HL-60/S4 treated with phorbol 12-myristate 13-acetate at 8.2 ng/mL for 4 days and 3 days (cell line): Measurements from ENCODE around the gene CLN6.
"Not testable (repeated sequence)": the region's sequence is repeated elsewhere in the genome, so short reads cannot be mapped to it uniquely, and the experiment has no call there.

Experiments used
- in situ Hi-C: fragments of 300-500 bp; cut with MboI; formaldehyde crosslinking; loops from 2 replicates; pipeline ENCODE4 v1.15.0; 2022; ENCODE audit warnings: low sequenced_read_pairs

The CLN6 gene

DNA sequence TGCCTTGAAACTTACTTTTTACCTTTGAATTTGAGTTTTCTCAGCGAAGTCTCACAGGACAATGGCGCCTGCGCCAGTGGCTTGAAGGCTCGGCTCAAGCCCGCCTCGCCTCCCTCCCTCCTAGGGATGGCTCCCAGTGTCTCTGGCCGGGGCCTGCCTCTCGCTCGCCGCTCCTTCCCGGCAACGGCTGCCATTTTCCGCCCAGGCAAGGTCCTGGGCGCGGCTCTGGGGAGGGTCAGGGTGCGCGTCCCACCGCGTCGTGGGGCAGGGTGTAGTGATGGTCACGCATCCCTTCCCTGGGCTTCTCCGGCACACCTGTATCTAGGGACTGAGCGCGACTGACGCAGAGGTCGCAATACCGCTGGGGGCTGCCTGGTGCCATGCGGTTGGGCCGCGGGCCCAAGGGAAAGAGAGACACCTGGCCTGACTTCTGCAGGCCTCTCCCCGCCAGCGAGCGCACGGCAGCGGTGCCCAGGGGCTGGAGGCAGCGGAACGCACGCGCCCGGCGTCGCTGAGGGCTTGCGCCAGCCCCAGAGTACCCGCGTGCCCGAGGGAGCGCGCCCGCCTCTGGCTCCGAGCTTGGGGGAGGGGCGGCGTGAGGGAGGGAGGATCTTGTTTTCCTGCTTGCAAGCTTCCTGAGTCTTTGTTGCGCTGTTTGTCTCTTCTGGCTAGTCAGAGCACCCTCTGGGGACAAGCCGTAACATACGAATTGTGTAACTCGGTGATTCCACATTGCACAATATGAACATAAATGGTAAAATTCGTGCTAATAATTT, 27.3 kb upstream of the CLN6 start:
- in situ Hi-C loops = no loop called here

GRCh38 chr15:68252925-68253534, 23.5 kb upstream of the CLN6 start:
- in situ Hi-C loops = no loop called here

GRCh38 chr15:68249058-68249713, 19.7 kb upstream of the CLN6 start:
- in situ Hi-C loops = no loop called here

DNA sequence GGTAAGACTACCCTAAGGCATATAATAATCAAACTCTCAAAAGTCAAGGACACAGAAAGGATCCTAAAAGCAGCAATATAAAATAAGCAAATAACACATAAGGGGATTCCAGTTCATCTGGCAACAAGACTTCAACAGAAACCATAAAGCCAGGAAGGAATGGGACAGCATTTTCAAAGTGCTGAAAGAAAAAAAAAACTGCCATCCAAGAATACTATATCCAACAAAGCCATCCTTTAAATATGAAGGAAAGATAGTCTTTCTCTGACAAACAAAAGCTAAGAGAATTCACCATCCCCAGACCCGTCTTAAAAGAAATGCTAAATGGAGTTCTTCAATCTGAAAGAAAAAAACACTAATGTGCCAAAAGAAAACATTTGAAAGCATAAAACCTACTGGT, 14.7 kb upstream of the CLN6 start:
- in situ Hi-C loops = no loop called here

- in situ Hi-C loops = no loop called here
Measured at GRCh38 chr15:68241088-68241935, 11.8 kb upstream of the CLN6 start.

DNA sequence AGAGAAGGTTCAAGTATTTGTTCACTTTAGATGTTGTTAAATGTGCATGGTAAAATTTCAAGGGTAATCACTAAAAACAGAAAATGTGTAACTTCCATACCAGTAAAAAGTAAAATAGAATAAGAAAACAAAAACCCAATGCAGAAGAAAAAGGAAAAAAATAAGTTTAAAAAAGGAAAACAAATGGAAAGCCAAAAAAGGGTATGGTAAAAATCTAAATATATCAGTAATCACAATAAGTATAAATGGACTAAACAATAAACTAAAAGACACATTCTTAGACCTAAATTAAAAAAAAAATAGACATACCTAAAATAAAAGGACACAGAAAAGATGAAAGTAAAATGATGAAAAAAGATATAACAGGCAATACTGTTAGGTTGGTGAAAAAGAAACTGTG, 9.5 kb upstream of the CLN6 start:
- in situ Hi-C loops = no loop called here

- in situ Hi-C loops = no loop called here
Measured at GRCh38 chr15:68235022-68235421, 5.5 kb upstream of the CLN6 start.

DNA sequence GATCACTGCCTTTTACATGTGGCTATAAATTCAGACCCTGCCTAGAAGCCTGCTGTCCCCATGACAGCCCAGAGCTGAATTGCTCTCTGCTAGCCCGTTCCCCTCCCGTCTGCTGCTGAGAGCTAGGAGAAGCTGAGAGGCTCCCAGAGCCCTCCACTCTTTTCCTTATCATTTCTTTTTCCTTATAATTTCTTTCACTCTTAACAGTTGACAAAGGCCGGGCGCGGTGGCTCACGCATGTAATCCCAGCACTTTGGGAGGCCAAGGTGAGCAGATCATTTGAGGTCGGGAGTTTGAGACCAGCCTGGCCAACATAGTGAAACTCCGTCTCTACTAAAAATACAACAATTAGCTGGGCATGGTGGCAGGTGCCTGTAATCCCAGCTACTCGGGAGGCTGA, 5.0 kb upstream of the CLN6 start:
- in situ Hi-C loops = not testable (repeated sequence)

DNA sequence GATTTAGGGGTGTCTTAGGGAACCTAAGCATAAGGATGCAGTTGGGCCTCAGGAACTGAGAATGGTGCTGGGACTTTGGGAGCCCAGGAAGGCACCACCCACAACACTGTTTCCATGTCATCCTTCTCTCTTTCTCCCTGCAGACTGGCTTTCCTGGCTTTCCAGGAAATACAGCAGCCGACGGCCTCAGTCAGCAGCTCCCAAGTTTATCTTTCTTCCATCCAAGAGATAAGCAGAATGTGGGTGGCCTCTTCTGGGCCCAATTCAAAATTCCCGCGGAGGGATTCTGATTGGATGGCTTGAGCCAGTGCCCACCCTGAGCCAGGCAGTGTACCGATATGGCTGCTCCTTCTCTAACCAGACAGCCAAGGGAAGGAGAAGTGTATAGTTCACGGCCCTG, 4.5 kb upstream of the CLN6 start:
- in situ Hi-C loops = no loop called here

GRCh38 chr15:68232937-68233336, 3.4 kb upstream of the CLN6 start:
- in situ Hi-C loops = no loop called here

DNA sequence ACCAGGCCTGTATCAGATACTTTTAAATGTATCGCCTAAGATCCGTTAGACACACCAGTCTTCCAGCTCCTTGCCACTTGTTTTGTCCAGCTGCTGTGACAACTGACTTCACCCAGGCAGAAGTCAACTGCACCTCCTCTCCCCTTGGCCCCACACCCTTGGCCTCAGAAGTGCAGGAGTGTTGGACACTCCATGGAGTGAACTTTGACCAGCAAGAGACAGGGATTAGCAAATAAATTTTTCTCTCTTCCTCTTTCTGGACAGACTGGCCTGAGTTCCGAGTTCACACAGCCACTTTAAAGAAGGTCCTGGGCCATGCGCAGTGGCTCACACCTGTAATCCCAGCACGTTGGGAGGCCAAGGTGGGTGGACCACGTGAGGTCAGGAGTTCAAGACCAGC, 2.9 kb upstream of the CLN6 start:
- in situ Hi-C loops = no loop called here

- in situ Hi-C loops = no loop called here
Measured at GRCh38 chr15:68231102-68231818, 1.7 kb upstream of the CLN6 start.

DNA sequence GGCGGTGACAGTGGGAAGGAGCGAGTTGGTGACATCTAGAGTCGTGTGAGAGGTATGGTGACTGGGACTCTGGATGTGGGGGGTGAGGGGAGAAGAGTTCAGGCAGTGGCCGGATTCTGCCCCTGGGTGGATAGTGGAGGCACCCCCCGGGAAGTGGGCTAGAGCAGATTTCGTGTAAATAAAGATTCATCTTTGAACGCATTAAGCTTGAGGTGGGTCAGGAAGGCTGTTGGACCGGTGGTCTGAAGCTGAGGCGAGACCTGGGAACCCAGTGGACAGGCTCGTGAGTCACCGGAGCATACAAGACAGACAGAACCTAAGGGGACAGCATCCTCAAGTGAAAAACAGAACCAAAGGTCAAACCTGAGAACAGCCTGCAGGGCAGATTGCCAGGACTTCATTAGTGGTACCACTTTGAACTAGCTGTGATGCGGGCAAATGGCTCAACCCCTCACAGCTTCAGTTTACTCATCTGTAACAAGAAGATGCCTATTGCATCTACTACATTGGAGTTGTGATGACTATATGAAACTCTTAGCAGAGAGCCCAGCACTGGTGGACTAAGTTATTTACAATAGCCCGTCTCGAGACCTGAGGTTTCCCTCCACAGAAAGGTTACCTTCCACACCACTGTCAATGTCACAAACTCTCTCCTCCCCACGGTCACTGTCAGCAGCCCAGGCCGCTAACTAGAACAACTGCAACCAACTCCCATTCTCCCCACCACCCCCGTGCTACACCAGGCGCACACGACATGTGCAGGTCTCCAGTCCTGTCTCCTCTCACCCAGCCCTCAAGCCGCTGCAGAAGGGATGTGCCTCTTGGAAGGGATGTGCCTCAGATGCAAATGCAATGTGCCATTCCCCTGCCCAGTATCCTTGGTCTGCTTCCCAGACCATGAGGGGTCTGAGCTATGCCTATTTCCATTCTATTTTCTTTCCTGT, 901 bp upstream of the CLN6 start:
- in situ Hi-C loops = no loop called here

DNA sequence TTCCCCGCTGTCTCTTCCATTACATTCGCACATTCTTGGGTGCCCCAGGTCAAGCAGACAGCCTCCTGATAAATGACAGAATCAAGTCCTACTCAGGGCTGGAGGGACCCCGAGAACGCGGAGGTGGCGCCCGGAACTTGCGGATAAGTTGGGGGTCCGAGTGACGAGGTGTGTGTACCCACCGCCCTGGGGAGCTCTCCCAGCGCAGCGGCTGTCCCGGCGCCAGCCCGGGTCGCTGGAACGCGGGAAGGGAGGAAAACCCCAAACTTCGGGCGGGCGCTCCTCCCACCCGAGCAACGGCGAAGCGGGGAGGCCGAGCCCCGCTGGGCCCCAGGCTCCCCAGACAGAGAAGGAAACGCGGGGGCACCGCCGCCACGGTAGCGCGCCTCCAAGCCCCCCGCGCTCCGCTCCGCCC, 550 bp downstream of the CLN6 start:
- in situ Hi-C loops = no loop called here

DNA sequence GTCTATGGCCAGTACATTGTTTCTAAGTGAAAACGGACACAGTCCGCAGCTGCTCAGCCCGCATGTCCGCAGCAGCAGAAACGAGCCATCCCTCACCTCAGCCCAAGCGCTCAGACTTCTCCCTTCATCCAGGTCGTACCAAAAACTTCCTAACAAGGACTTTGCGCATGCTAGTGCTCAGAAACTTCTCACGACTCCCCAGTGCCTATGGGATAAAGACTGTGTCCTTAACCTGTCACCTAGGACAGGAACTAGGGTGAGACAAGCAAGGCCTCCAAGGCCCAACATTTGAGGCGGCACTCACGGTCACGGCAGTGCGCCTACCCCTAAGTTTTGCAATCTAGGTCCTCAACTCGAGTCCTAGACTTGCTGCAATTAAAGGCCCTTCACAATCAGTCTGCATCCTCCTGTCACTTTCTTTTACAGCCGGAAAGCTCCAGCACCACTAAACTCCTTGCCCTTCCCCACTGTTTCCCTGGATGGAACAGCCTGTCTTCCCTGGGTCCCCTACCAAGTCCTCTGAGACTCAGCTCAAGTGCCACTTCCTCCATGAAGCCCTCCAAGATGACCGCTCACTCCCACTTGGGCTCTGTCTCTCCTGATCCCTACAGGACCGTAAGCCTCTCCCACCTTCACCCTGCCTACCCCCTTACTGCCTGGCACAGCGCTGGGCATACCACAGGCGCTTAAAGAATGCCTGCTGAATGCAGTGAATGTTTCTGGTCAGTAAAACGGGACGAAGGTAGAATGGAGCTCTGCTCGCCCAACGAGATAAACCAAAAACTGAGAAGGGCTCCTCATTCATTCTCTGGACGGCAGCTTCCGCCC, 1.2 kb downstream of the CLN6 start:
- in situ Hi-C loops = no loop called here

DNA sequence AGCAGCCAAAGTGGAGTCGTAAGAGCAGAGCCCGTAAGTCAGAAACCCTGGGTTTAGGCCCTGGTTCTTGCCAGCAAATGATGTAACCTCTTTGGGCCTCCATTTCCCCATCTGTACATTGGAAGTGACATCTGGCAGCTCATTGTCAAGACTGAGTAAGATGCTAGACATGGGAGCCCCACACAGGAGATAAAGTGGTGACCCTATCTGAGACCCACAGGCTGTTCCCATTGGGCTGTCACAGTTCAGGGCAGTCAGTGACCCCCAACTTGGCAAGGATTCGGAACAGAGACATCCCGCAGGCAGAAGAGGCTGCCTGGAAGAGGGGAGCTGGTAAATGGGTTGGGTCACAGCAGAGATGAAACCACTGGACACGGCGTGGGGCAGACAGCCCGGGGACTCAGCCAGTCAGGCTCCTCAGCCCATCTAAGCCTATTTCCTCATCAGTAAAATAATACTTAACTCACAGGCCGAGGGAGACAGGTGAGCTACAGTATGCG, 1.8 kb downstream of the CLN6 start:
- in situ Hi-C loops = no loop called here

DNA sequence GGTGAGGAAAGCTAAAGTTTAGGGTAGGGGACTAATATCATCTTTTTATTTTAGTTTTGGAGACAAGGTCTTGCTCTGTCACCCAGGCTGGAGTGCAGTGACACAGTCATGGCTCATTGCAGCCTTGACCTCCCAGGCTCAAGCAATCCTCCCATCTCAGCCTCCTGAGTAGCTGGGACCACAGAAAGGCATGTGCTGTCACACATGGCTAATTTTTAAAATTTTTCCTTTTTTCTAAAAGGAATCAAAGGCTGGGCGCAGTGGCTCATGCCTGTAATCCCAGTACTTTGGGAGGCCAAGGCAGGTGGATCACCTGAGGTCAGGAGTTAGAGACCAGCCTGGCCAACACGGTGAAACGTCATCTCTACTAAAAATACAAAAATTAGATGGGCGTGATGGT, 4.1 kb downstream of the CLN6 start:
- in situ Hi-C loops = not testable (repeated sequence)

DNA sequence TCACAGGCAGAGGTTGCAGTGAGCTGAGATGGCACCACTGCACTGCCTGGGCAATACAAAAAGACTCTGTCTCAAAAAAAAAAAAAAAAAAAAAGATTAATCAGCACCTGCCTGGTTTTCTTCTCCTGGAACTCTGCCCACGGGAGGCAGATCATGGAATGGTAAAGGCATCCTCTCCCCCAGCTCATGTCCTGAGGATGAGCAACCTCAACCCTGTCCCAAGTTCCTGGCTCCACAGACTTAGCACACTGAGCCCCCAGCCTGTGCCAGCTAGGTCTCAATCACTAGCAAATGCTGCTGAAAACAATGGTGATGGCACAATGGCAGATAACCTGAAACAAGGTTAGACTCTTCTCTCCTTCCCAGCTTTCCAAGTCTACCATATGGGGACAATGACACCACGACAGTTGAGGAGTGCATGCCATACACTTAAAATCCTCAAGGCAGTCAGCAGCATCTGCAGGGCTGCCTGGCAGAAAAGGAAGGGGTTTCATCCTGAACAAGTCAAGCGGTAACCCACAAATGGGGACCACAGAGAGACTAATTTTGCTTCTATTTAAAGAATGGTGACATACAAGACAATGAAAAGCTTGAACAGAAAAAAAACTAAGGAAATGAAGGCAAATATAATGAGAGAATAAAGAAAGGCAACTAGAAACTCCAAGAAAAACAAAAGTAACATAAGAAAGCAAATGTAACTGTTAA, 4.8 kb downstream of the CLN6 start:
- in situ Hi-C loops = no loop called here
